AG04450 (cell line): ENCODE data around the gene FAM120B. TPM values are rescaled to one million over a fixed set of nuclear protein-coding genes. Genes with fewer than 3 reads are reported as not detected.
A peak's percentile ranks its signal among the peaks of the same experiment; 100 is the strongest.

Experiments
- CTCF ChIA-PET: fragments of 300-600, 350-600 bp; formaldehyde crosslinking; extraction: SDS; loops from one replicate; lab custom pipeline; 2022; ENCODE audit warnings: antibody characterized with exemption, inconsistent platforms; lab: Charles Lee
- POLR2A ChIA-PET: fragments of 350-600 bp; formaldehyde crosslinking; extraction: SDS; loops from one replicate; lab custom pipeline; 2021; ENCODE audit warnings: antibody characterized with exemption, inconsistent platforms; lab: Yijun Ruan, JAX
- DNase-seq: peaks from one replicate; pipeline ENCODE4 v3.0.0-alpha.2; 2011; ENCODE audit warnings: low read depth, low spot score
- H3K27ac ChIP-seq: one replicate; pipeline ENCODE4 v1.5.1; 2012; ENCODE audit warnings: low read depth, low read length, control low read depth
- H3K27me3 ChIP-seq: one replicate; pipeline ENCODE4 v1.6.0; 2012; ENCODE audit warnings: low read length; ENCODE audit not compliant: control insufficient read depth, insufficient read depth
- H3K4me3 ChIP-seq: 2 replicates; pipeline ENCODE4 v1.5.1; 2011; ENCODE audit warnings: mild to moderate bottlenecking, low read depth, low read length, control low read depth
- H3K9me3 ChIP-seq: 2 replicates; pipeline ENCODE4 v1.5.1; 2012; ENCODE audit warnings: low read length; ENCODE audit not compliant: control insufficient read depth, insufficient read depth
- CTCF ChIP-seq: IDR thresholded peaks from 2 replicates; pipeline ENCODE4 v1.5.1; 2011; ENCODE audit warnings: low read depth, low read length, control low read depth, inconsistent platforms
- polyA plus RNA-seq: library from polyadenylated mRNA; depleted of rRNA; stranded (reverse); fragments of >200 nt; gene quantifications from 2 replicates; pipeline ENCODE4 v1.2.3, GENCODE V29; 2011

The FAM120B gene
- polyA plus RNA-seq, 1 experiment = 13.9 TPM

- POLR2A ChIA-PET = interaction anchor here (1.0 to 1.1 kb wide), 4 partner anchors 14 to 42 kb away, joined by 3 to 6 read pairs (median 4); no protein-coding TSS in a partner anchor
Observed at GRCh38 chr6:170438861-170439260, 132.3 kb downstream of the FAM120B start.

DNA sequence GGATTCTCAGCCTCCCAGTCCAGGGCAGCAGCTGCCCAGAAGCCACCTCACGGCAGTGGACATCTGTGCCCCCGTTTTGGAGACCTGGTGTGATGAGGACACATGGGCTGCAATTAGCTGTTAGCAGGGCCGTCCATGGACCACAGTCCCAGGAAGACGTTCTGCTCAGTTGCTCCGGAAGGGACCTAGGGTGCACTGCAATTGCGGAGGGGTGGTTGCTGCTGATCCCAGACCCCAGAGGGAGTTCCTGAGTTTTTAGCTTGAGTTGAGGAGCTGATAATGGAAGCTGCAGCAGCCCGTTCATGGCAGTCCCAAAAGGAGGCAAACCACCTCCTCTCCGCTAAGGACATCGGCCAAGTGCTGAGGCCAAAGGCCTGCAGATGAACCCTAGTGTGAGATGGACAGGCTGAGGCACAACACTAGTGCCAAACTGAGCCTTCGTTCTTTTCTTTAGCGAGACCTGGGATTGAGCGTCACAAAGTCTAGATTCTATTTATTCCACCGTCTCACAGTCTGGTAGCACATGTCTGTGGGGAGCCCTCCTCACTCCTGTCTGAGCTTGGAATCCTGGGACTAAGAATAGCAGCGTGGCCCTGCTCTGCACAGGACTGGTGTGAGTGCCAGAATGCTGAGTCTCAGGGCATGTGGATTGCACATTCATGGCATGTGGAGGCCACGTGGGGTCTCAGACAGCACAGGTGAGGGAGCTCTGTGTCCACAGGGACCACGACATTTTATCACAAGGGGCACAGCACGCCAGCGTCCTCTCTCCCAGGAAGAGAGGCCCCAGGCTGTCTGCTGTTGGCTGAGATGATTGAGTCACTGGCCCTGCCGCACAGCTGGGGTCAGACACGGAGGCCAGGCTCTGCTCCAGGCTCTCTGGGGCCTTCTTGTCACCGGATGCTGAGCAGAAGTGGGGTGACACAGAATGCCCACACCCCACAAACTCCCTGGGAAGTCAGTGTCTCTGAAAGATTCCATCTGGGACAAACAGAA is 133.1 kb downstream of the FAM120B start:
- CTCF ChIA-PET = interaction anchor here (1.9 kb wide), 1 partner anchor 90 kb away, joined by 5 read pairs; no protein-coding TSS in a partner anchor
- no peak for TF ChIP-seq CTCF
- Histone ChIP-seq H3K4me3 (no peak overlapping the region), H3K9me3 (peaks cover 14% of the 10 kb centered on the region), H3K27ac (peak overlapping the region; percentile 39), H3K27me3 (no peaks in the 10 kb centered on the region)
- no peak for DNase-seq
- POLR2A ChIA-PET = no interaction called here

More at GRCh38 chr6:170438861-170439260, 132.3 kb downstream of the FAM120B start:
- peaks cover 20% of the 10 kb centered on the region for H3K9me3 ChIP-seq
- no peak for DNase-seq
- CTCF ChIA-PET = no interaction called here
- H3K27me3 ChIP-seq = no peaks in the 10 kb centered on the region
- no peak for TF ChIP-seq CTCF
- no peak overlapping the region for H3K4me3 ChIP-seq
- no peak overlapping the region for H3K27ac ChIP-seq

DNA sequence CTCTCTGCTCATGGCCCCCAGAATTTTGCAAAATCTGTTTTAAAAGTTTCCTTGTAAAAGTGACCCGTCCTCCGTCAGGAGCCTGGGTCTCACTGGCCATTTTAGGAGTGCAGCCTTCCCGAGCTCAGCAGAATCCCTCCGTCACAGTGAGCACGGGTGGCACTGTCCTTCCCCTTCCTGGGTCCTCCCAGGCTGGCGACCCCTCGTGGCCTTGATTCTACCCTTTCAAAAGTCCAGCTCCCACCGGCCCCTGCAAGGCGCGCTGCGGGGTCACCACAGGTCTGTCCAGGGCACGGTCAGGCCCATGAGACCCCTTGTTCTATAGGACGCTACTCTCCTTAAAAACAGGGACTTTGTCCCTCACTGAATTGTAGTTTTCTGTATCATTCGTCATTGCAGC is 133.9 kb downstream of the FAM120B start:
- peaks cover 9% of the 10 kb centered on the region for H3K9me3 ChIP-seq
- TF ChIP-seq CTCF = no peak
- ChIA-PET POLR2A (interaction anchor here (0.6 kb wide), 1 partner anchor 149 kb away, joined by 8 read pairs; no protein-coding TSS in a partner anchor), CTCF (interaction anchor here (0.6 to 1.9 kb wide), 4 partner anchors 20 to 747 kb away, joined by 3 to 5 read pairs (median 4); no protein-coding TSS in a partner anchor)
- no peak for DNase-seq
- no peak overlapping the region for H3K27ac ChIP-seq
- no peak overlapping the region for H3K4me3 ChIP-seq
- no peaks in the 10 kb centered on the region for H3K27me3 ChIP-seq

DNA sequence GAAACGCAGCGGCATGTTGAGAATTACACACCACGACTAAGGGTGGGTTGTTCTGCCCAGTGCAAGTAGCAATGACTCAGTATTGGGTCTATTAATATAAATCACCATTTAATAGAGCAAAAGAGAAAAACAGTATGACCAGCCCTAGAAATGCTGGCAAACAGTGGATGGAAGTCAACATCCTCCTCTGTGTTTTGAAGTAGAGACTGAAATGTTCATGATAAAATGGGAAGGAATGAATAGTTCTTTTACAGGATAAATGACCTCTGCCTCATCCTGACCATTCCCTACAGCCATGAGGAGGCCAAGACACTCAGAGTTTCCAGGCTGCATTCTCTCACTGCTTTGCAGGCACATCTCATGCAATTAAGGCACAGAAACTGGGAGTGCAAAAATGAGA is 134.8 kb downstream of the FAM120B start:
- Histone ChIP-seq H3K9me3 (peaks cover 8% of the 10 kb centered on the region), H3K27me3 (peaks cover 2% of the 10 kb centered on the region), H3K27ac (no peak overlapping the region), H3K4me3 (no peak overlapping the region)
- DNase-seq = no peak
- CTCF ChIA-PET = interaction anchor here (0.7 to 1.9 kb wide), 3 partner anchors 21 to 89 kb away, joined by 3 to 5 read pairs (median 4); no protein-coding TSS in a partner anchor
- TF ChIP-seq CTCF = no peak
- POLR2A ChIA-PET = interaction anchor here (0.7 kb wide), 1 partner anchor 647 kb away, joined by 4 read pairs; no protein-coding TSS in a partner anchor
